RCC 7860 (cell line): Measurements from ENCODE around the gene PRX.
"Not testable (repeated sequence)": the region's sequence is repeated elsewhere in the genome, so short reads cannot be mapped to it uniquely, and the experiment has no call there.

Source experiments
- DNase-seq: peaks from one replicate; pipeline ENCODE4 v3.0.0-alpha.2; 2015; ENCODE audit warnings: low spot score
- FAIRE-seq: peaks from 2 replicates; lab custom pipeline; 2012; peaks lifted over from hg19 to GRCh38; lab: Jason Lieb, UNC

The PRX gene

GRCh38 chr19:40416918-40417642 lies 3.9 kb upstream of the PRX start:
- DNase-seq = peak; percentile 20
- no peak for FAIRE-seq

- DNase-seq (no peak), FAIRE-seq (no peak)
Measured at GRCh38 chr19:40415768-40416167, 2.6 kb upstream of the PRX start.

- FAIRE-seq (no peak), DNase-seq (no peak)
Measured at GRCh38 chr19:40414542-40415535, 1.7 kb upstream of the PRX start.

GRCh38 chr19:40412866-40413265 lies 312 bp downstream of the PRX start:
- FAIRE-seq (no peak), DNase-seq (no peak)

- no peak for FAIRE-seq
- no peak for DNase-seq
Measured at GRCh38 chr19:40411958-40412499, 1.1 kb downstream of the PRX start.

GRCh38 chr19:40411125-40411842 lies 1.9 kb downstream of the PRX start:
- DNase-seq = no peak
- no peak for FAIRE-seq

- no peak for DNase-seq
- FAIRE-seq = no peak
Measured at GRCh38 chr19:40410030-40410389, 3.2 kb downstream of the PRX start.

GRCh38 chr19:40408598-40408925 lies 4.6 kb downstream of the PRX start:
- FAIRE-seq, DNase-seq: not testable (repeated sequence)

- no peak for FAIRE-seq
- DNase-seq = no peak
Measured at GRCh38 chr19:40407714-40408597, 5.2 kb downstream of the PRX start.

- peak; percentile 52 for DNase-seq
- no peak for FAIRE-seq
Measured at GRCh38 chr19:40403262-40403984, 9.8 kb downstream of the PRX start.

GRCh38 chr19:40400559-40400958 lies 12.6 kb downstream of the PRX start:
- no peak for FAIRE-seq
- no peak for DNase-seq

GRCh38 chr19:40398417-40399131 lies 14.6 kb downstream of the PRX start:
- no peak for FAIRE-seq
- DNase-seq = no peak

GRCh38 chr19:40397568-40397906 lies 15.6 kb downstream of the PRX start:
- FAIRE-seq (no peak), DNase-seq (no peak)

- DNase-seq (no peak), FAIRE-seq (no peak)
Measured at GRCh38 chr19:40396886-40397567, 16.2 kb downstream of the PRX start.

- DNase-seq (no peak), FAIRE-seq (no peak)
Measured at GRCh38 chr19:40395956-40396355, 17.2 kb downstream of the PRX start.

- no peak for FAIRE-seq
- DNase-seq = no peak
Measured at GRCh38 chr19:40394816-40395210, 18.4 kb downstream of the PRX start.

- DNase-seq (no peak), FAIRE-seq (no peak)
Measured at GRCh38 chr19:40393894-40394815, 19.0 kb downstream of the PRX start.
